HepG2 (cell line): Measurements from ENCODE around the gene NKX1-2. TPM values are rescaled to one million over a fixed set of nuclear protein-coding genes. Genes with fewer than 3 reads are reported as not detected.

Experiments used
- ATAC-seq: fragments of 200-7000 bp; cut with Tn5 transposase; 3 replicates; pipeline ENCODE4 v1.9.1; 2020; ENCODE audit warnings: mild to moderate bottlenecking, moderate library complexity
- BruUV-seq: library from RNA; stranded (reverse); fragments of 400-500 nt; replicated peaks from 2 replicates; lab custom pipeline; 2021; lab: Mats Ljungman, UMichigan
- CTCF ChIA-PET: fragments of 300-600 bp; formaldehyde crosslinking; extraction: SDS; loops from one replicate; lab custom pipeline; 2021; ENCODE audit warnings: low total read pairs, inconsistent platforms, low intra/inter-chr PET ratio; lab: Yijun Ruan, JAX
- POLR2A ChIA-PET: fragments of 350-600 bp; sonication (Branson Sonifier 250); formaldehyde crosslinking; loops from one replicate; lab custom pipeline; 2020; ENCODE audit warnings: antibody characterized with exemption, inconsistent platforms; lab: Yijun Ruan, JAX
- DNase-seq: peaks from one replicate; pipeline ENCODE4 v3.0.0-alpha.2; 2015; ENCODE audit warnings: low spot score
- FAIRE-seq: peaks from 3 replicates; lab custom pipeline; 2011; peaks lifted over from hg19 to GRCh38; lab: Jason Lieb, UNC
- H2AFZ ChIP-seq: one replicate; pipeline ENCODE4 v1.6.1; 2011; ENCODE audit warnings: low read length, inconsistent platforms
- H3K27ac ChIP-seq: fragments of 300-600 bp; 3 replicates; pipeline ENCODE4 v1.8.0; 2011; ENCODE audit warnings: mixed run types, mild to moderate bottlenecking, mixed read lengths, low read length, inconsistent platforms; ENCODE audit not compliant: insufficient read depth; ENCODE audit errors: extremely low read length
- H3K27me3 ChIP-seq, 2 experiments: fragments of 200-600 bp in 1 of 2; 2 replicates in 1 of 2; 3 replicates in 1 of 2; pipeline versions ENCODE4 v1.6.0 to v1.8.0; 2011; ENCODE audit warnings: low read length in 2 of 2, mild to moderate bottlenecking in 2 of 2, moderate library complexity in 2 of 2, inconsistent platforms in 1 of 2; ENCODE audit not compliant: insufficient read depth in 2 of 2, control insufficient read depth in 1 of 2
- H3K36me3 ChIP-seq, 2 experiments: fragments of 200-600 bp in 1 of 2; replicated peaks in 1 of 2; 2 replicates in 1 of 2; 3 replicates in 1 of 2; pipeline versions ENCODE4 v1.5.1 to v1.8.0; 2011; ENCODE audit warnings: low read length in 2 of 2, inconsistent platforms in 1 of 2; ENCODE audit not compliant: insufficient read depth in 2 of 2, control insufficient read depth in 1 of 2
- H3K4me1 ChIP-seq: 2 replicates; pipeline ENCODE4 v1.5.1; 2012; ENCODE audit warnings: low read length, inconsistent platforms; ENCODE audit not compliant: insufficient read depth
- H3K4me2 ChIP-seq: 2 replicates; pipeline ENCODE4 v1.6.0; 2011; ENCODE audit warnings: low read depth, low read length, inconsistent platforms
- H3K4me3 ChIP-seq, 3 experiments: fragments of 200-600 bp in 1 of 3; sonication (generic), shearing (Covaris generic) in 1 of 3; replicated peaks in 1 of 3; 2 replicates each; pipeline ENCODE4 v1.5.1; 2011 to 2016; ENCODE audit warnings: low read length in 3 of 3, inconsistent platforms in 2 of 3, low read depth in 2 of 3, mild to moderate bottlenecking in 2 of 3, control low read depth in 1 of 3, mixed read lengths in 1 of 3; ENCODE audit not compliant: insufficient read depth in 1 of 3
- H3K79me2 ChIP-seq: one replicate; pipeline ENCODE4 v1.6.1; 2011; ENCODE audit warnings: low read length, inconsistent platforms; ENCODE audit not compliant: insufficient read depth
- H3K9ac ChIP-seq: 2 replicates; pipeline ENCODE4 v1.6.0; 2011; ENCODE audit warnings: mild to moderate bottlenecking, low read depth, low read length, inconsistent platforms; ENCODE audit not compliant: insufficient read depth
- H3K9me3 ChIP-seq: 2 replicates; pipeline ENCODE4 v1.5.1; 2012; ENCODE audit warnings: mild to moderate bottlenecking, low read length
- H4K20me1 ChIP-seq: 2 replicates; pipeline ENCODE4 v1.6.0; 2011; ENCODE audit warnings: inconsistent platforms, mild to moderate bottlenecking, low read length, moderate library complexity; ENCODE audit not compliant: insufficient read depth
- ERF ChIP-seq: IDR thresholded peaks from 2 replicates; pipeline ENCODE4 v1.6.1; 2018; ENCODE audit warnings: missing biosample characterization, missing genetic modification reagents
- HNRNPH1 ChIP-seq: fragments of 200-400 bp; formaldehyde crosslinking; optimal IDR thresholded peaks from 2 replicates; pipeline ENCODE3; 2017; ENCODE audit warnings: mild to moderate bottlenecking, low read depth, low read length
- JUN ChIP-seq: sonication (generic); formaldehyde crosslinking; IDR thresholded peaks from 2 replicates; pipeline ENCODE4 v1.4.0; 2020; ENCODE audit warnings: mild to moderate bottlenecking, missing genetic modification reagents
- SKIL ChIP-seq: sonication (generic); formaldehyde crosslinking; IDR thresholded peaks from 2 replicates; pipeline ENCODE4 v1.8.0; 2022; ENCODE audit warnings: missing genetic modification reagents, mild to moderate bottlenecking, moderate library complexity, borderline replicate concordance
- STAT6 ChIP-seq: sonication (generic); formaldehyde crosslinking; IDR thresholded peaks from 2 replicates; pipeline ENCODE4 v1.4.0; 2020; ENCODE audit warnings: missing genetic modification reagents, mild to moderate bottlenecking, borderline replicate concordance
- YEATS2 ChIP-seq: sonication (generic); formaldehyde crosslinking; IDR thresholded peaks from 2 replicates; pipeline ENCODE4 v1.4.0; 2020; ENCODE audit warnings: missing genetic modification reagents, borderline replicate concordance
- ZBTB4 ChIP-seq: sonication (generic); formaldehyde crosslinking; IDR thresholded peaks from 2 replicates; pipeline ENCODE4 v1.4.0; 2020; ENCODE audit warnings: missing genetic modification reagents, mild to moderate bottlenecking, borderline replicate concordance
- ZFP36 ChIP-seq: fragments of 150-350 bp; IDR thresholded peaks from 2 replicates; pipeline ENCODE4 v1.6.1; 2018; ENCODE audit warnings: borderline replicate concordance, low read length, low read depth; ENCODE audit not compliant: partially characterized antibody
- ZFYVE20 ChIP-seq: sonication (generic); formaldehyde crosslinking; IDR thresholded peaks from 2 replicates; pipeline ENCODE4 v1.8.0; 2023; ENCODE audit warnings: low read depth, mild to moderate bottlenecking, moderate library complexity, missing genetic modification reagents, borderline replicate concordance
- ZNF543 ChIP-seq: sonication (generic); formaldehyde crosslinking; IDR thresholded peaks from 2 replicates; pipeline ENCODE4 v1.4.0; 2020; ENCODE audit warnings: mild to moderate bottlenecking, missing genetic modification reagents
- ZNF761 ChIP-seq: sonication (generic); formaldehyde crosslinking; conservative IDR thresholded peaks from 2 replicates; pipeline ENCODE4 v1.4.0; 2020; ENCODE audit warnings: mild to moderate bottlenecking, missing genetic modification reagents
- ZNF784 ChIP-seq: sonication (generic); formaldehyde crosslinking; IDR thresholded peaks from 2 replicates; pipeline ENCODE4 v1.5.1; 2020; ENCODE audit warnings: missing genetic modification reagents, mild to moderate bottlenecking, borderline replicate concordance
- ZNF841 ChIP-seq: sonication (generic); formaldehyde crosslinking; IDR thresholded peaks from 2 replicates; pipeline ENCODE4 v1.8.1; 2023; ENCODE audit warnings: missing genetic modification reagents, borderline replicate concordance
- ZSCAN20 ChIP-seq: sonication (generic); formaldehyde crosslinking; IDR thresholded peaks from 2 replicates; pipeline ENCODE4 v1.4.0; 2020; ENCODE audit warnings: missing genetic modification reagents, mild to moderate bottlenecking, borderline replicate concordance
- WGBS: methylation state at CpG from one replicate; pipeline ENCODE4 v1.1.6; 2017; ENCODE audit warnings: low lambda C conversion rate; 5-methylcytosine and 5-hydroxymethylcytosine counted together
- in situ Hi-C: cut with HindIII; loops from 2 replicates; pipeline ENCODE4 v1.10.0; 2017; ENCODE audit warnings: low pct_unique_long_range_greater_than_20kb; ENCODE audit not compliant: extremely low pct_ligation_motif_present
- intact Hi-C: fragments of 100-400 bp; cut with micrococcal nuclease; formaldehyde crosslinking; loops from one replicate; pipeline ENCODE4 v1.10.0; 2022; ENCODE audit not compliant: unreplicated experiment
- polyA plus RNA-seq, 8 experiments: library from polyadenylated mRNA; depleted of rRNA in 3 of 8; stranded (reverse) in 7 of 8; unstranded in 1 of 8; fragments of >200 nt; fragmentation: Illumina TruSeq in 4 of 8; extraction: Trizol in 4 of 8; gene quantifications; 2 replicates each; pipeline versions ENCODE4 v1.2.1 to v1.2.3, GENCODE V29; 2011 to 2016; ENCODE audit warnings: low read depth in 4 of 8, missing spikeins in 1 of 8, mixed read lengths in 1 of 8; ENCODE audit not compliant: insufficient read depth in 1 of 8
- total RNA-seq, 5 experiments: library from RNA; depleted of rRNA; stranded (reverse); fragments of >200 nt; fragmentation: Illumina TruSeq; extraction: Trizol; gene quantifications; 2 replicates each; pipeline ENCODE4 v1.2.3, GENCODE V29; 2016; ENCODE audit warnings: low read depth in 1 of 5

NKX1-2 gene
- total and polyA plus RNA-seq, 2 of the 13 experiments (the other 11 are each of a cell fraction or from before 2014, with no cell fraction given) = not detected

GRCh38 chr10:124482876-124483275, 33.0 kb upstream of the NKX1-2 start:
- Histone ChIP-seq H3K9ac (no peak overlapping the region), H3K27me3 (no peaks in the 10 kb centered on the region), H3K4me1 (peaks cover 29% of the 10 kb centered on the region), H3K4me3 (no peak overlapping the region), H4K20me1 (no peaks in the 10 kb centered on the region; the same call in 1 of the 2 replicates), H3K9me3 (no peaks in the 10 kb centered on the region), H3K27ac (no peak overlapping the region), H3K4me2 (no peak overlapping the region), H2AFZ (no peak overlapping the region), H3K36me3 (no peaks in the 10 kb centered on the region)
- FAIRE-seq (no peak), DNase-seq (no peak), ATAC-seq (no peak)
- in situ Hi-C loops = no loop called here
- POLR2A ChIA-PET = no interaction called here
- no TSS peak for BruUV-seq
- TF ChIP-seq ZFYVE20 (no peak), ZNF761 (no peak), ZNF841 (CRISPR knock-in tag) (no peak), JUN (CRISPR knock-in tag) (no peak), STAT6 (CRISPR knock-in tag) (no peak), ERF (CRISPR knock-in tag) (no peak), ZNF543 (CRISPR knock-in tag) (no peak), ZNF784 (CRISPR knock-in tag) (no peak), HNRNPH1 (no peak), YEATS2 (no peak), ZBTB4 (no peak), SKIL (CRISPR knock-in tag) (no peak), ZSCAN20 (CRISPR knock-in tag) (no peak), ZFP36 (no peak)
- TF ChIP-seq, all 625 proteins: peak for 0
- no peaks in the 10 kb centered on the region for H3K79me2 ChIP-seq
- CTCF ChIA-PET = no interaction called here
- WGBS = 83% methylated on average over 12 of the region's 12 CpGs
- intact Hi-C loops = no loop called here
